ENCODE data around the gene OR1J4. TPM values are rescaled to one million over a fixed set of nuclear protein-coding genes. Genes with fewer than 3 reads are reported as not detected.

Gene OR1J4, protein sequence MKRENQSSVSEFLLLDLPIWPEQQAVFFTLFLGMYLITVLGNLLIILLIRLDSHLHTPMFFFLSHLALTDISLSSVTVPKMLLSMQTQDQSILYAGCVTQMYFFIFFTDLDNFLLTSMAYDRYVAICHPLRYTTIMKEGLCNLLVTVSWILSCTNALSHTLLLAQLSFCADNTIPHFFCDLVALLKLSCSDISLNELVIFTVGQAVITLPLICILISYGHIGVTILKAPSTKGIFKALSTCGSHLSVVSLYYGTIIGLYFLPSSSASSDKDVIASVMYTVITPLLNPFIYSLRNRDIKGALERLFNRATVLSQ
- polyA plus RNA-seq (2013, experiment 1 of 2) = not detected
- polyA plus RNA-seq (2013, experiment 2 of 2) = not detected

DNA sequence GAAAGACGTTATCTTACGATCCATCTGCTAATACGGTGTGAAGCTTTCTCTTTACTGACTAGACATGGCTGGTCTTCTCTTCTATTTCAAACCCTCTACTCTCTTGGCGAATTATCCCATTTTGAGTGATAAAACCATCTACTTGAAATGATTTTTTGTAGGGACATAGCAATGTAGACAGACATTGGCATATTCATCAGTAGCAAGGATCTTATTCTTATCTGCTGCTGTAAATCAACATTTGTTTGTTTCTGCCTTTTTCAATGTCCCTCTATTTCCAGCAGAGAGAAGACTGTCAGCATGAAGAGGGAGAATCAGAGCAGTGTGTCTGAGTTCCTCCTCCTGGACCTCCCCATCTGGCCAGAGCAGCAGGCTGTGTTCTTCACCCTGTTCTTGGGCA lies at the start of gene OR1J4:
Gene OR1J4, plus strand, starts transcription at position 301 of the 400 bp plus-strand sequence. Its CDS starts 0 bp downstream, at position 301.
- Histone ChIP-seq H2BK5ac (ENCODE audit: low read length) (no peak within 1 kb of the TSS), H4K5ac (ENCODE audit: low read length) (no peak within 1 kb of the TSS), H3K79me1 (ENCODE audit: low read length) (no peaks in the 10 kb centered on the region)

DNA sequence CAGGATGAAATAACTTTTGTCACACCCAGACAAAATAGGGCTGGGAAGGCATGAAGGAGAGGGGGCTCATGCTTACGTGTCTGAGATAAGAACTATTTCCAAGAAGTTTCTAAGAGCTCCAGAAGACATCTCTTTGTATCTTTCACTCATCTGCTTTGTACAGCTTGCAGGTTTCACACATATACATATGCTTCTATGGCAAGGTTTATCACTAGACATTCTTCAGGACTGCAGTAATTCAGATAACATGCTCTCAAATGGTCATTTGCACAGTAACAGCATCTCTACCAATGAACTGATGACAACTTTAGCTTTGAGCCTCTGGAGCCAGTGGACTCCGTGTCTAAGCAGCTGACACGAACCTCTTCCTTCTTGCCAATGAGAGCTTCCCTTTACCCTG lies 44.4 kb upstream of the OR1J4 start:
- Histone ChIP-seq H3K27ac (ENCODE audit: low read depth, low read length) (no peak overlapping the region), H3K9ac (ENCODE audit: low read length) (no peak overlapping the region), H3K36me3 (ENCODE audit: control insufficient read depth, insufficient read depth, low read length) (no peaks in the 10 kb centered on the region), H2AK5ac (ENCODE audit: low read length) (no peak overlapping the region), H4K5ac (ENCODE audit: low read length) (no peak overlapping the region), H3K27me3 (ENCODE audit: insufficient read depth, low read length, poor library complexity) (no peaks in the 10 kb centered on the region), H3K4me3 (ENCODE audit: low read length) (no peak overlapping the region), H3K56ac (ENCODE audit: low read length) (no peak overlapping the region), H2BK5ac (ENCODE audit: low read length) (no peak overlapping the region), H3K79me2 (ENCODE audit: control insufficient read depth, insufficient read depth, low read length) (no peaks in the 10 kb centered on the region), H3K4me2 (ENCODE audit: low read length) (no peak overlapping the region), H4K8ac (ENCODE audit: low read depth, low read length) (no peak overlapping the region), H3K4ac (ENCODE audit: low read depth, low read length) (no peak overlapping the region), H3K18ac (ENCODE audit: low read length) (no peak overlapping the region), H3K79me1 (ENCODE audit: low read length) (no peaks in the 10 kb centered on the region), H3K4me1 (ENCODE audit: control insufficient read depth, low read depth, low read length) (no peaks in the 10 kb centered on the region), H2BK120ac (ENCODE audit: low read depth, low read length) (no peak overlapping the region), H3K23ac (ENCODE audit: low read length) (no peak overlapping the region), H2BK15ac (replicated peaks; ENCODE audit: low read depth) (no peak overlapping the region)
- WGBS (ENCODE audit: extremely low coverage, insufficient coverage, low lambda C conversion rate) = no CpG with 5 or more reads among the region's 3 CpGs
- no peak for DNase-seq

More for the DNA sequence above, at the start of gene OR1J4:
- Histone ChIP-seq H3K18ac (ENCODE audit: low read length) (no peak within 1 kb of the TSS), H3K4me1 (ENCODE audit: control insufficient read depth, low read depth, low read length) (no peaks in the 10 kb centered on the region), H3K9ac (ENCODE audit: low read length) (no peak within 1 kb of the TSS), H3K4ac (ENCODE audit: low read depth, low read length) (no peak within 1 kb of the TSS), H3K27ac (ENCODE audit: low read depth, low read length) (no peak within 1 kb of the TSS), H3K4me3 (ENCODE audit: low read length) (no peak within 1 kb of the TSS), H3K4me2 (ENCODE audit: low read length) (no peak within 1 kb of the TSS), H3K36me3 (ENCODE audit: control insufficient read depth, insufficient read depth, low read length) (no peaks in the 10 kb centered on the region), H3K23ac (ENCODE audit: low read length) (no peak within 1 kb of the TSS), H3K27me3 (ENCODE audit: insufficient read depth, low read length, poor library complexity) (no peaks in the 10 kb centered on the region), H2BK120ac (ENCODE audit: low read depth, low read length) (no peak within 1 kb of the TSS), H2BK15ac (replicated peaks; ENCODE audit: low read depth) (no peak within 1 kb of the TSS), H3K56ac (ENCODE audit: low read length) (no peak within 1 kb of the TSS), H3K79me2 (ENCODE audit: control insufficient read depth, insufficient read depth, low read length) (no peaks in the 10 kb centered on the region), H4K8ac (ENCODE audit: low read depth, low read length) (no peak within 1 kb of the TSS), H2AK5ac (ENCODE audit: low read length) (no peak within 1 kb of the TSS)
- WGBS (ENCODE audit: extremely low coverage, insufficient coverage, low lambda C conversion rate) = no CpG with 5 or more reads among the region's 4 CpGs
- no peak for DNase-seq

DNA sequence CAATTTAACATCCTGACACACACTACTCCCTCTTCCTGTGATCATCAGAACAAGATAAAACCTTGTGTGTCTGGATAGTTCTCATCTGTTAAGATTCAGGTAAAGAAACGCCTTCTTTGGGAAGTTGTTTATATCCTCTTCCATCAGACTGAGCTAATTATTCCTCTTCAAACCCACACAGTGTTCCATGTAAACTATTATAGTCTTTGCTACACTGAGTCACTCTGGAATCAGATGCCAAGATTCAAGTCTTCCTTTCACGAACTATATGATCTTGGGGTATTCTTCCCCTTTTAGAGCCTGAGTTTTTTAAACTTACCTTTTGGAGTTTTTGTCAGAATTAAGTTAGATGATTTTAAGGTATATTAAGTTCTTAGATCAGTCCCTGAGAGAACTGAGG lies 43.2 kb upstream of the OR1J4 start:
- Histone ChIP-seq H2AK5ac (ENCODE audit: low read length) (no peak overlapping the region), H3K18ac (ENCODE audit: low read length) (no peak overlapping the region), H2BK120ac (ENCODE audit: low read depth, low read length) (no peak overlapping the region), H2BK5ac (ENCODE audit: low read length) (no peak overlapping the region), H3K56ac (ENCODE audit: low read length) (no peak overlapping the region), H3K79me2 (ENCODE audit: control insufficient read depth, insufficient read depth, low read length) (no peaks in the 10 kb centered on the region), H3K27me3 (ENCODE audit: insufficient read depth, low read length, poor library complexity) (no peaks in the 10 kb centered on the region), H3K4me3 (ENCODE audit: low read length) (no peak overlapping the region), H3K4me1 (ENCODE audit: control insufficient read depth, low read depth, low read length) (no peaks in the 10 kb centered on the region), H3K36me3 (ENCODE audit: control insufficient read depth, insufficient read depth, low read length) (no peaks in the 10 kb centered on the region), H3K27ac (ENCODE audit: low read depth, low read length) (no peak overlapping the region), H3K79me1 (ENCODE audit: low read length) (no peaks in the 10 kb centered on the region), H3K4me2 (ENCODE audit: low read length) (no peak overlapping the region), H4K8ac (ENCODE audit: low read depth, low read length) (no peak overlapping the region), H3K4ac (ENCODE audit: low read depth, low read length) (no peak overlapping the region), H3K23ac (ENCODE audit: low read length) (no peak overlapping the region), H2BK15ac (replicated peaks; ENCODE audit: low read depth) (no peak overlapping the region), H4K5ac (ENCODE audit: low read length) (no peak overlapping the region), H3K9ac (ENCODE audit: low read length) (no peak overlapping the region)
- no peak for DNase-seq
- WGBS (ENCODE audit: extremely low coverage, insufficient coverage, low lambda C conversion rate) = no CpG with 5 or more reads among the region's 2 CpGs

DNA sequence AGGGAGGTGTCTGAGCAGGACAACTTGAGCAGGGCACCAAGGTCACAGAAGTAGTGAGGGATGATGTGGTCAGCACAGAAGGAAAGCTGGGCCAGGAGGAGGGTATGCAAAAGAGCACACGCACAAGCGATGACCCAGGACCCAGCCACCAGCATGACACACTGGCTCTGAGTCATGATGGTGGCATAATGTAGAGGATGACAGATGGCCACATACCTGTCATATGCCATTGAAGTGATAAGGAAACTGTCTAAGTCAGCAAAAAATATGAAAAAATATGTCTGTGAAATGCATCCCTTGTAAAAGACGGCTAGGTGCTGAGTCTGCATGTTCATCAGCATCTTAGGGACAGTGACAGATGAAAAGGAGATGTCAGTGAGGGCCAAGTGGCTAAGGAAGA lies 41.6 kb upstream of the OR1J4 start:
- Histone ChIP-seq H3K36me3 (ENCODE audit: control insufficient read depth, insufficient read depth, low read length) (no peaks in the 10 kb centered on the region), H2AK5ac (ENCODE audit: low read length) (no peak overlapping the region), H3K23ac (ENCODE audit: low read length) (no peak overlapping the region), H2BK15ac (replicated peaks; ENCODE audit: low read depth) (no peak overlapping the region), H3K9ac (ENCODE audit: low read length) (no peak overlapping the region), H3K4me2 (ENCODE audit: low read length) (no peak overlapping the region), H4K8ac (ENCODE audit: low read depth, low read length) (no peak overlapping the region), H4K5ac (ENCODE audit: low read length) (no peak overlapping the region), H3K4me1 (ENCODE audit: control insufficient read depth, low read depth, low read length) (no peaks in the 10 kb centered on the region), H3K56ac (ENCODE audit: low read length) (no peak overlapping the region), H3K4ac (ENCODE audit: low read depth, low read length) (no peak overlapping the region), H3K18ac (ENCODE audit: low read length) (no peak overlapping the region), H3K27me3 (ENCODE audit: insufficient read depth, low read length, poor library complexity) (no peaks in the 10 kb centered on the region), H3K27ac (ENCODE audit: low read depth, low read length) (no peak overlapping the region), H3K79me1 (ENCODE audit: low read length) (no peaks in the 10 kb centered on the region), H3K79me2 (ENCODE audit: control insufficient read depth, insufficient read depth, low read length) (no peaks in the 10 kb centered on the region), H3K4me3 (ENCODE audit: low read length) (no peak overlapping the region), H2BK120ac (ENCODE audit: low read depth, low read length) (no peak overlapping the region), H2BK5ac (ENCODE audit: low read length) (no peak overlapping the region)
- no CpG with 5 or more reads among the region's 3 CpGs for WGBS (ENCODE audit: extremely low coverage, insufficient coverage, low lambda C conversion rate)
- no peak for DNase-seq

DNA sequence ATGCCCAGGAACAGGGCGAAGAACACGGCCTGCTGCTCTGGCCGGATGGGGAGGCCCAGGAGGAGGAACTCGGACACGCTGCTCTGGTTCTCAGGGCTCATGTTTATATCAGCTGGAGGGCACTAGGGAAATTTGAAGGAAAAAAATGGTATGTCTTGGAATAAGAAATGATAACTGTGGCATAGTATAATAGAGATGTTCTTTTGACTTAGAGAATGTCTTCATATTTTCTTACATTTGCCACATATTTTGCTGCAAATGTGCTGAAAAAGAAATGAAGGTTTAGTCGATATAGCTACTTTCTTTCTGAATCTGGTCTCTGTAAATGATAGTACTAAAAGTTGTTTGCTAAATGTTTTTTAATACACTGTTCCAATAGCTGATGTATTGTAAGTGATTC lies 41.1 kb upstream of the OR1J4 start, which contains the start of gene OR1J1:
Gene OR1J1, minus strand, starts transcription at position 101 of the 400 bp plus-strand sequence. Its CDS starts 0 bp downstream, at position 101.
- no peak within 1 kb of the TSS for H3K56ac ChIP-seq (ENCODE audit: low read length)
- no peaks in the 10 kb centered on the region for H3K36me3 ChIP-seq (ENCODE audit: control insufficient read depth, insufficient read depth, low read length)
- H3K4ac ChIP-seq (ENCODE audit: low read depth, low read length) = no peak within 1 kb of the TSS
- H2BK15ac ChIP-seq (replicated peaks; ENCODE audit: low read depth) = no peak within 1 kb of the TSS
- no peak within 1 kb of the TSS for H2BK120ac ChIP-seq (ENCODE audit: low read depth, low read length)
- no peak within 1 kb of the TSS for H3K18ac ChIP-seq (ENCODE audit: low read length)
- no peak within 1 kb of the TSS for H4K5ac ChIP-seq (ENCODE audit: low read length)
- no peaks in the 10 kb centered on the region for H3K79me1 ChIP-seq (ENCODE audit: low read length)
- WGBS (ENCODE audit: extremely low coverage, insufficient coverage, low lambda C conversion rate) = no CpG with 5 or more reads among the region's 6 CpGs
- H2AK5ac ChIP-seq (ENCODE audit: low read length) = no peak within 1 kb of the TSS
- no peak within 1 kb of the TSS for H3K4me3 ChIP-seq (ENCODE audit: low read length)
- no peak within 1 kb of the TSS for H3K23ac ChIP-seq (ENCODE audit: low read length)
- no peaks in the 10 kb centered on the region for H3K4me1 ChIP-seq (ENCODE audit: control insufficient read depth, low read depth, low read length)
- H3K4me2 ChIP-seq (ENCODE audit: low read length) = no peak within 1 kb of the TSS
- no peak within 1 kb of the TSS for H3K9ac ChIP-seq (ENCODE audit: low read length)
- H3K27ac ChIP-seq (ENCODE audit: low read depth, low read length) = no peak within 1 kb of the TSS
- DNase-seq = no peak
- no peak within 1 kb of the TSS for H2BK5ac ChIP-seq (ENCODE audit: low read length)
- no peak within 1 kb of the TSS for H4K8ac ChIP-seq (ENCODE audit: low read depth, low read length)
- no peaks in the 10 kb centered on the region for H3K27me3 ChIP-seq (ENCODE audit: insufficient read depth, low read length, poor library complexity)
- H3K79me2 ChIP-seq (ENCODE audit: control insufficient read depth, insufficient read depth, low read length) = no peaks in the 10 kb centered on the region

DNA sequence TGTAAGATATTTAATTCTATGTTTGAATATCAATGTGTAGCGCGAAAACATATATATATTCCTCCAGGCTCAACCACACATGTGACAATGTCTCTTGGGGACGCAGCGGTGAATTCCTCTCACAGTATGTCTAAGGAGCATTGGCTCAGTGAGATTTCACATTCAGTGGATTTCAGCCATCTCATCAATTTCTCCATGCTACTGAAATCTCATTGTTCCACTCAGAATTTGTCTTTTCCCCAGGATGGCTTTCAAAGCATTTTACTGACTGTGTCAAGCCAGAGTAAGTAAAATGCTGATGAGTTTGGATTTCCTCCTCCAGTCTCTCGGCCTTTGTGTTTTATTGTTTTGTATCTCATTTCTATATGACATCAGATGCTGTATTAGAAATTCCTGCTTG lies 39.9 kb upstream of the OR1J4 start:
- no peak overlapping the region for H3K4me3 ChIP-seq (ENCODE audit: low read length)
- H2BK5ac ChIP-seq (ENCODE audit: low read length) = no peak overlapping the region
- H2BK15ac ChIP-seq (replicated peaks; ENCODE audit: low read depth) = no peak overlapping the region
- H3K79me1 ChIP-seq (ENCODE audit: low read length) = no peaks in the 10 kb centered on the region
- no peaks in the 10 kb centered on the region for H3K36me3 ChIP-seq (ENCODE audit: control insufficient read depth, insufficient read depth, low read length)
- H4K8ac ChIP-seq (ENCODE audit: low read depth, low read length) = no peak overlapping the region
- H3K27ac ChIP-seq (ENCODE audit: low read depth, low read length) = no peak overlapping the region
- H3K4me1 ChIP-seq (ENCODE audit: control insufficient read depth, low read depth, low read length) = no peaks in the 10 kb centered on the region
- no peak overlapping the region for H3K56ac ChIP-seq (ENCODE audit: low read length)
- no peak overlapping the region for H3K4me2 ChIP-seq (ENCODE audit: low read length)
- H2AK5ac ChIP-seq (ENCODE audit: low read length) = no peak overlapping the region
- H3K4ac ChIP-seq (ENCODE audit: low read depth, low read length) = no peak overlapping the region
- no peak overlapping the region for H3K23ac ChIP-seq (ENCODE audit: low read length)
- no peak overlapping the region for H4K5ac ChIP-seq (ENCODE audit: low read length)
- no CpG with 5 or more reads among the region's 5 CpGs for WGBS (ENCODE audit: extremely low coverage, insufficient coverage, low lambda C conversion rate)
- no peak overlapping the region for H3K18ac ChIP-seq (ENCODE audit: low read length)
- DNase-seq = no peak
- no peak overlapping the region for H3K9ac ChIP-seq (ENCODE audit: low read length)
- no peaks in the 10 kb centered on the region for H3K27me3 ChIP-seq (ENCODE audit: insufficient read depth, low read length, poor library complexity)
- H2BK120ac ChIP-seq (ENCODE audit: low read depth, low read length) = no peak overlapping the region
- no peaks in the 10 kb centered on the region for H3K79me2 ChIP-seq (ENCODE audit: control insufficient read depth, insufficient read depth, low read length)
